ENCODE results near the gene XYLT2.

The XYLT2 gene

GRCh38 chr17:50407921-50408320 is 62.0 kb downstream of the XYLT2 start:
- H3K27ac ChIP-seq (replicated peaks), result no peak overlapping the region
- H3K27me3 ChIP-seq (ENCODE audit: insufficient read depth, poor library complexity, severe bottlenecking), result no peaks in the 10 kb centered on the region
- DNase-seq (ENCODE audit: low read depth in 1 of 2, low spot score in 1 of 2), result no peak
- TF ChIP-seq GABPA (IDR thresholded peaks at IDR 0.05; ENCODE audit: low read depth) (no peak), REST (IDR thresholded peaks at IDR 0.05; ENCODE audit: insufficient replicate concordance, low read depth) (no peak), CTCF (IDR thresholded peaks at IDR 0.05; ENCODE audit: insufficient read depth, low read length) (no peak), SPI1 (IDR thresholded peaks at IDR 0.05; ENCODE audit: borderline replicate concordance, low read depth) (no peak), POLR2AphosphoS5 (IDR thresholded peaks at IDR 0.05; ENCODE audit: low read depth) (no peak)
- H3K4me3 ChIP-seq (replicated peaks; ENCODE audit: insufficient read depth, low read length), result no peak overlapping the region

Data from HL-60 (cell line).